ENCODE measurements around the gene LRPAP1.

Gene LRPAP1

GRCh38 chr4:3499710-3500109 lies 32.5 kb downstream of the LRPAP1 start:
- no peak for DNase-seq

GRCh38 chr4:3498901-3499510 lies 33.2 kb downstream of the LRPAP1 start:
- DNase-seq, result no peak

DNA sequence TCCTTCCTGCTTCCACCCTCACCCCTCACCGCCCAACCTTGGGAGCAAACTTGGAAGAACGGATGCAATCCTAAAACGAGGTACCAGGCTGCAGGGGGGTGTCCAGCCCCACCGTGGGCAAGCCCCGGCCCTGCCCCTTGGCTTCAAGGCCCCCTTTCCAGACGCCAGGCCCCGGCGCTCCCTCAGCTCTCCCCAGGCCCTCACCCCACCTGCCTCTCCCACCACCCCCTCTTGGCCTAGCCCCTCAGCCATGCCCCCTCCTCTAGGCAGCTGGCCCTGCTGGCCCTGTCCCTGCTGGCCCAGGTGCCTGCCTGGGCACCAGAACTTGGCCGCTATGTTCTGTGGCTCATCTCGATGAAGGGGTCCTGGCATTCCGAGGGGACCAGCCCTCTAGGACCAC lies 33.8 kb downstream of the LRPAP1 start:
- no peak for DNase-seq

DNA sequence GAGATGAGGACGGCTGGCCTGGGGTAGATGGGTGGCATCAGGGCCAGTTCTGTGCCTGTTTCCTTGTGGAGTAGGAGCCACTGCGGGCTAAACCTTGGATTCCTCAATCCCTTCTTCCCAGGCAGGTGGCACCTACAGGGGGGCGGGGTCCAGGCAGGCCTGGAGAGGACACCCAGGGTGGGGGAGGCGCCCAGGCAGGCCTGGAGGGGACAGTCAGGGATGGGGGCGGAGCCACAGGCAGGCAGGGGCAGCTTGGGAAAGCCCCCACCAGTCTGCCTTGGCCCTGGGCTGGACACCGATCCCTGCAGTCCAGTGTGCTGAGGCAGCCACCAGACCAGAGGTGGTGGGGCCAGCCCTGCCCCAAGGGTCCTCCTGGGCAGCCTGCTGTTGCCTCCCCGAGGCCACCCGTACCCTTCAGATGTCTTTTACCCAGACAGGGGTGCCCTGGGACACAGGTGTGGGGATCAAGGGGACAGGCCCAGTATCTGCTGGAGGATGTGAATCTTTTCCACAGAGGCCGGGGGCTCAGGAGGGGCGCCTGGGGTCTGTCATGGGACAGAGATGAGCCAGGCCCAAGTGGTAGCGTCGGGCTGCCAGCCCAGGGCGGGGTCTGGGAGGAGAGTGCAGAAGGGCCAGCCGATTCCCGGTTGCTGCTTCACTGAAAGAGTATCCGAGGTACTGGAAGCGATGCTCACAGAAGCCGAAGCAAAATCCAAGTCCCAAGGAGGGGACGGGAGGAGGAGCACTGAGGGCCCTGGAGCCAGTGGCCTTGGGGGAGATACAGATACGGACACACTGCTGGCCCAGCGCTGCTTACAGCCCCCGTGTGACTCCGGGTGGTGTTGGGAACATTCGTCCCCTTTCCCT lies 34.5 kb downstream of the LRPAP1 start:
- no peak for DNase-seq

DNA sequence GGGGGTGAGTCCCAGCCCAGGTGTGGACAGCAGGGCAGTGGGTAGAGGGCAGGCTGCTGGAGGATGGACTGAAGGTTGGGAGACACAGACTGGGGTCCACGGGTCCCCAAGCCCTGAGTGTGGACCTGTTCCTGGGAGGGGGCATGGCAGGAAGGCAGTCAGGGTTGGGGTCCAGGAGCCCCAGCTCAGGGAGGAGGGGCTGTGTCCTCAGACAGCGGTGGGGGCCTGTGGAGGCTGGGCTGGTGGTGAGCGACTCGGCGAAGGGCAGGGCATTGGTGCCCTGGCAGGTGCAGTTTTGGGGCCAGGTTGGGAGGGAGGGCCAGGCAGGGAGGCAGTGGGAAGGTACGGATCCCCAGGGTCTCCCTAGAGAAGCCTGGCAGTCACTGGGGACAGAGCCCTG lies 35.1 kb downstream of the LRPAP1 start:
- DNase-seq, result no peak

DNA sequence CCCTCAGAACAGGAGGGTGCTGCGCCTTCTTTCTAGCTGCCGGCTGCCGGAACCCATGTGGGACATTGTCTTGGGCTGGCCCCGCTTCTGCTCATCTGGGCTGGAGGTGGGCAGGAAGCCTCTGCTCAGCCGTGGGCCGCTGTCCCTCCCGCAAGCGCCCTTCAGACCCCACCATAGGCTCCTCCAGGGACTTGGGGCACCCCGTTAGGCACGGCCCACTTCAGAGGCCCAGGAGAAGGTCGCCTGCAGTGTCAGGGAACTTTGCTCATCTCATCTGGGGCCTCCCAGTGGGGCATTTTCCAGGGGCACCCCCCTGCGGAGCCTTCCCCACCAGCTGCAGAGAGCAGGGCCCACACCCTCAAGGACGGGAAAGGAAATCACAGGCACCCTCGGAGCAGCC lies 36.2 kb downstream of the LRPAP1 start:
- no peak for DNase-seq

DNA sequence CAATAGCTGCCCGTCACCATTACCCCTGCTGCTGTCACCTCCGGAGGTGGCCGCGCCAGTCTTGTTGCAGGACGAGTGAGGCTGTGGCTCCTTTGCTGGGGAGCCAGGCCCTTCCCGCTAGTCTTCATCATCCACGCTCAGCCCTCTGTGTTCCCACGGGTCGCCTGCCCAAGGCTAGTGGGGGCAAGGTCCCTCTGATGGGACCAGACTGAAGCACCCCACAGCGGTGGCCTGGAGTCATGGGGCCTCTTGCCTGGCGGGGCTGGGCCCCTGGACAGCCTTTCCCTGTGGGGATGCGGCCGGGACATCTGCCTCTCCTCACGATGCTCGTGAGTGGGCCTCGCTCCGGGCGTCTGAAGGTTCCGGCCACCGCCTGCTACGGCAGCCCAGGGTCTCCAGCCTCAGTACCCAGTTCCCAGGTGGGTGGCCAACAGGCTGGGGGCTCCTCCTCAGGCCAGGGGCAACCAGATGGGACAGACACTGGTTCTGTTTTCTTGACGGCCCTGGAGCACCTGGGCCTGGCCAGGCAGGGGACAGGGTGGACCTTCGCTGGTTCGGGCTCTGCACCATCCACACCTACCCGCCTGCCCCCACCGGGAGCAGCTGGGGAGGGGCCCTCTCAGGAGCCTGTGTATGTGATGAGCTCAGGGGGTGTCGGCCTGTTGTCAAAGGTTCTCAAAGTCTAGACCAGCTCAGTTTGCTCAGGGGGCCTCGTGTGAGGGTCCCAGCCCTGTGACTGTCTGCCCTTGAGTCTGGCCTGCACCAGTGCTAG lies 36.8 kb downstream of the LRPAP1 start:
- DNase-seq, result no peak

GRCh38 chr4:3494462-3494871 lies 37.8 kb downstream of the LRPAP1 start:
- no peak for DNase-seq

- DNase-seq, result no peak
Observed at GRCh38 chr4:3493720-3494461, 38.3 kb downstream of the LRPAP1 start.

DNA sequence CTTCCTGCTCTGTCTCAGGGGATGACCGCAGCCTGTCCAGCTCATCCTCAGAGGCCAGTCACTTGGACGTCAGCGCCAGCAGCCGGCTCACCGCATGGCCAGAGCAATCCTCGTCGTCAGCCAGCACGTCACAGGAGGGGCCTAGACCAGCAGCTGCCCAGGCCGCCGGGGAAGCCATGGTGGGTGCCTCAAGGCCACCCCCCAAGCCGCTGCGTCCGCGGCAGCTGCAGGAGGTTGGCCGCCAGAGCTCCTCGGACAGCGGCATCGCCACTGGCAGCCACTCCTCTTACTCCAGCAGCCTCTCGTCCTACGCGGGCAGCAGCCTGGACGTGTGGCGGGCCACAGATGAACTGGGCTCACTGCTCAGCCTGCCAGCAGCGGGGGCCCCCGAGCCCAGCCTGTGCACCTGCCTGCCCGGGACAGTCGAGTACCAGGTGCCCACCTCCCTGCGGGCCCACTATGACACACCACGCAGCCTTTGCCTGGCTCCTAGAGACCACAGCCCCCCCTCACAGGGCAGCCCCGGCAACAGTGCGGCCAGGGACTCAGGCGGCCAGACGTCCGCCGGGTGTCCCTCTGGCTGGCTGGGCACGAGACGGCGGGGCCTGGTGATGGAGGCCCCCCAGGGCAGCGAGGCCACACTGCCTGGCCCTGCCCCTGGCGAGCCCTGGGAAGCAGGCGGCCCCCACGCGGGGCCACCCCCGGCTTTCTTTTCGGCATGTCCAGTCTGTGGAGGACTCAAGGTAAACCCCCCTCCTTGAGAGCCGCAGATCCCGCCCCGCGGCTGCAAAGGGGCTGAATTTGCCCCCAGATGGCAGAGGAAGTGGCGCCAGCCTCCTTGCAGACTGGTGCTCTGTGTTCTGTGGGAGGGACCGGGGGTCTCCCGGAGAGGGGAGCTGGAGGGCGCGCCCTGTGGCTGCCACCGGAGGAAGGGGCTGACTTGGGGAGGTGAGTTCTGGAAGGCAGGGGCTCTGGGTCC lies 39.2 kb downstream of the LRPAP1 start:
- DNase-seq, result no peak

DNA sequence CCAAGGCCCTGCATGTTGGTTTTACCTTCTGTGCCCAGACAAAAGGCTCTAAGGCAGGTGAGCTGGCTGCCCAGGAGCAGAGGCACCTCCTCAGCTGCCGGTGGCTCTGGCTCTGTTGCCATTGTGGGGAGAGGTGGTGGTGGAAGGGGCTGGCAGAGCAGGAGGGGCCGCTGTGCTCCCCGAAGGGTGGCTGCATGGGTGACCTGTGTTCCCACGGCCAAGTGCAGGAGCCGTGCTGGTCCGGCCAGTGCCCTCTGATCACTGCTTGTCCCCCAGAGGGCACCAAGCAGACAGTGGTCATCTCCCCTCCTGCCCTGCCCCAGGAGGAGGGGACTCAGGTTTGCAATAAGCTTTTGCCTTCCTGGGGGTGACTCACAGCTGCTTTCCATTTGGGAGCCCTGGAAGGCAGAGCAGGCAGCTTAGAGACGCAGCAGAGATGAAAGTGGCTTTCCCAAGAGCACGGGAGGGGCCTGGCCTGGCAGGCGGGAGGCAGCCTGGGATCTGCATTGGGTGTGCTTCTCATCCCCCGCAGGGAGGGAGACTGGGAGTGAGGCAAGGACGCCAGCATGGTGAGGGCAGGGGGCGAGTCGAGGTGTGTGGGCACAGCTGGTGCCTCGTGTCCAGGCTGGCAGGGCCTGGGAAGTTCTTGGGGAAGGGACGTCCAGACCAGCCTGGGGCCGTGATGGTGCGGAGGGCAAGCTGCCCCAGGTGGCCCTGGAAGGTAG lies 40.4 kb downstream of the LRPAP1 start:
- DNase-seq, result no peak

GRCh38 chr4:3489451-3489962 lies 42.7 kb downstream of the LRPAP1 start:
- no peak for DNase-seq

GRCh38 chr4:3488820-3489219 lies 43.4 kb downstream of the LRPAP1 start:
- DNase-seq, result no peak

- DNase-seq, result no peak
Observed at GRCh38 chr4:3487861-3488260, 44.4 kb downstream of the LRPAP1 start.

- DNase-seq, result no peak
Observed at GRCh38 chr4:3486541-3487540, 45.4 kb downstream of the LRPAP1 start.

GRCh38 chr4:3485886-3486540 lies 46.2 kb downstream of the LRPAP1 start:
- no peak for DNase-seq

GRCh38 chr4:3485011-3485791 lies 47.0 kb downstream of the LRPAP1 start:
- no peak for DNase-seq

Data from SHP77 (cell line).